OCI-LY3 (cell line): Measurements from ENCODE around the gene FXYD5.

Experiments
- H2AFZ ChIP-seq: fragments of 200-600, 300-600 bp; shearing (Covaris generic); 2 replicates; pipeline ENCODE4 v1.6.0; 2014; ENCODE audit warnings: antibody characterized with exemption, low read depth, low read length
- H3K27ac ChIP-seq: fragments of 200-600, 300-600 bp; sonication (generic); 2 replicates; pipeline ENCODE4 v1.5.1; 2014; ENCODE audit warnings: mild to moderate bottlenecking, low read length, moderate library complexity, mixed read lengths
- H3K27me3 ChIP-seq: fragments of 200-600, 300-600 bp; sonication (generic); 2 replicates; pipeline ENCODE4 v1.6.1; 2014; ENCODE audit warnings: low read depth, low read length, mixed read lengths
- H3K36me3 ChIP-seq: fragments of 200-600, 300-600 bp; sonication (generic); replicated peaks from 2 replicates; pipeline ENCODE3; 2014; ENCODE audit warnings: low read depth, low read length, mixed read lengths
- H3K4me1 ChIP-seq: fragments of 300-600, 200-600 bp; sonication (generic); 2 replicates; pipeline ENCODE4 v1.6.1; 2014; ENCODE audit warnings: low read length, mixed read lengths
- H3K4me2 ChIP-seq: fragments of 200-600, 300-600 bp; sonication (generic); 2 replicates; pipeline ENCODE4 v1.6.1; 2014; ENCODE audit warnings: low read length, mixed read lengths
- H3K4me3 ChIP-seq: fragments of 300-600, 200-600 bp; sonication (generic); 2 replicates; pipeline ENCODE4 v1.5.1; 2014; ENCODE audit warnings: antibody characterized with exemption, mild to moderate bottlenecking, low read length, moderate library complexity
- H3K79me2 ChIP-seq: fragments of 300-600, 200-600 bp; shearing (Covaris generic); 2 replicates; pipeline ENCODE4 v1.6.1; 2014; ENCODE audit warnings: mild to moderate bottlenecking, low read length, mixed read lengths
- H3K9ac ChIP-seq: fragments of 300-600, 200-600 bp; shearing (Covaris generic); 2 replicates; pipeline ENCODE4 v1.6.0; 2014; ENCODE audit warnings: mild to moderate bottlenecking, low read length, moderate library complexity
- H3K9me3 ChIP-seq: fragments of 200-600, 300-600 bp; shearing (Covaris generic); 2 replicates; pipeline ENCODE4 v1.6.1; 2014; ENCODE audit warnings: low read length, mixed read lengths; ENCODE audit not compliant: insufficient read depth
- H4K20me1 ChIP-seq: fragments of 200-600, 300-600 bp; sonication (generic); 2 replicates; pipeline ENCODE4 v1.6.1; 2016; ENCODE audit warnings: low read length, mixed read lengths; ENCODE audit not compliant: insufficient read depth
- EZH2phosphoT487 ChIP-seq: fragments of 200-600 bp; shearing (Covaris generic); IDR thresholded peaks from 2 replicates; pipeline ENCODE4 v1.6.1; 2018; ENCODE audit warnings: antibody characterized with exemption, mixed run types, low read depth
- TF ChIP-seq, protein P1 (sequence below): fragments of 200-600, 300-600 bp; sonication (generic); IDR thresholded peaks from 2 replicates; pipeline ENCODE4 v1.5.1; 2014; ENCODE audit warnings: antibody characterized with exemption, low read length, low read depth

The FXYD5 gene

DNA sequence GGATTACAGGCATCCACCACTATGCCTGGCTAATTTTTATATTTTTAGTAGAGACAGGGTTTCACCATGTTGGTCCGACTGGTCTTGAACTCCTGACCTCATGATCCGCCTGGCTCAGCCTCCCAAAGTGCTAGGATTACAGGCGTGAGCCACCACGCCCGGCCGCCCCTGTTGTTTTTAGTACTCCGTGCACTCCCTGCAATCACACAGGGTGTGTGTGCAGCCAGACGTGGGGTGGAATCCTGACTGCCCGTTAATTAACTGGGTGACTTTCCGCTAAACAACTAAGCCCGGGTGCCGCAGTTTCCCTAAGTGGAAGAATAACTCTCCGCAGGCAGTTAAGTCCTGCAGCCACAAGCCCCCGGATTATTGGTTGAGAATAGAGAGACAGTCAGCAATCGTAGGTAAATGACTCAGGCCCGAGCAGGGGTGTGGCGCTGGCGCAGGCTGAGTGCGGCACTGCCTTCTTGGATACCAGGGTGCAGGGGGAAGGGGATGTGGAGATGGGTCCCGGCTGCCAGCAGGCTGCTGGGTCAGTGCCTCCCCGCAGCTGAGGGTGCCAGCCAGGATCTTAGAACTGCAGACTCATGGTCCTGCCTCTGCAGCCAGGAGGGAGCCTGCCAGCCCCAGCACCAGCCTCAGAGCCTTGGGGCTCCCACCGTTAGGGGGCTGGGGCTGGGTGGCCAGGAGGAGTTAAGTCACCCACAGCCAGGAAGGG lies 45.0 kb upstream of the FXYD5 start:
- Histone ChIP-seq H3K4me1 (no peaks in the 10 kb centered on the region), H3K9ac (no peak overlapping the region), H3K4me3 (no peak overlapping the region), H2AFZ (no peak overlapping the region), H4K20me1 (no peaks in the 10 kb centered on the region), H3K9me3 (no peaks in the 10 kb centered on the region), H3K4me2 (no peak overlapping the region), H3K79me2 (no peaks in the 10 kb centered on the region), H3K27me3 (peaks cover 4% of the 10 kb centered on the region; the same call in 1 of the 2 replicates), H3K36me3 (no peaks in the 10 kb centered on the region), H3K27ac (no peak overlapping the region)
- TF ChIP-seq, protein P1, sequence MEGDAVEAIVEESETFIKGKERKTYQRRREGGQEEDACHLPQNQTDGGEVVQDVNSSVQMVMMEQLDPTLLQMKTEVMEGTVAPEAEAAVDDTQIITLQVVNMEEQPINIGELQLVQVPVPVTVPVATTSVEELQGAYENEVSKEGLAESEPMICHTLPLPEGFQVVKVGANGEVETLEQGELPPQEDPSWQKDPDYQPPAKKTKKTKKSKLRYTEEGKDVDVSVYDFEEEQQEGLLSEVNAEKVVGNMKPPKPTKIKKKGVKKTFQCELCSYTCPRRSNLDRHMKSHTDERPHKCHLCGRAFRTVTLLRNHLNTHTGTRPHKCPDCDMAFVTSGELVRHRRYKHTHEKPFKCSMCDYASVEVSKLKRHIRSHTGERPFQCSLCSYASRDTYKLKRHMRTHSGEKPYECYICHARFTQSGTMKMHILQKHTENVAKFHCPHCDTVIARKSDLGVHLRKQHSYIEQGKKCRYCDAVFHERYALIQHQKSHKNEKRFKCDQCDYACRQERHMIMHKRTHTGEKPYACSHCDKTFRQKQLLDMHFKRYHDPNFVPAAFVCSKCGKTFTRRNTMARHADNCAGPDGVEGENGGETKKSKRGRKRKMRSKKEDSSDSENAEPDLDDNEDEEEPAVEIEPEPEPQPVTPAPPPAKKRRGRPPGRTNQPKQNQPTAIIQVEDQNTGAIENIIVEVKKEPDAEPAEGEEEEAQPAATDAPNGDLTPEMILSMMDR: no peak
- TF ChIP-seq EZH2phosphoT487: no peak

DNA sequence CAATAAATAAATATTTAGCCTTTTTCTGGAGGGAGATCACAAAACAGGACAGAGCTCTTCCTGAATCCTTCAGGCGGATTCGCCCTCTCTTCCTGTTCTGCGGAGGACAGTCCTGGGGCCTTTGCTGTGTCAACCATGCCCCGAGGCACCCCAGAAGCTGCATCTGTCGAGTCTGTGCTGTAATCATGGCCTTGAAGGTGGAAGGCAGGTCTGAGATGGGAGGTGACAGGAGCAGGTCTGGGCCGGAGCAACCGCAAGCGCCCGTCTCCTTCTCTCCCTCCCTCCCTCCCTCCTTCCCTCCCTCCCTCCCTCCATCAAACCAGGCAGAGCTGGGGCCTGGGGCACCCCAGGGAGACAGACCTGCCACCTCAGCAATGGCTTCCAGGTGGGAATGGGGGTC lies 43.6 kb upstream of the FXYD5 start:
- H3K4me1 ChIP-seq: no peaks in the 10 kb centered on the region
- H3K4me3 ChIP-seq: no peak overlapping the region
- H3K27me3 ChIP-seq: peaks cover 13% of the 10 kb centered on the region
- H2AFZ ChIP-seq: no peak overlapping the region
- TF ChIP-seq EZH2phosphoT487: no peak
- TF ChIP-seq, protein P1: no peak
- H3K27ac ChIP-seq: no peak overlapping the region
- H3K4me2 ChIP-seq: no peak overlapping the region
- H3K79me2 ChIP-seq: no peaks in the 10 kb centered on the region
- no peaks in the 10 kb centered on the region for H4K20me1 ChIP-seq
- H3K9ac ChIP-seq: no peak overlapping the region
- H3K36me3 ChIP-seq: no peaks in the 10 kb centered on the region
- no peaks in the 10 kb centered on the region for H3K9me3 ChIP-seq

DNA sequence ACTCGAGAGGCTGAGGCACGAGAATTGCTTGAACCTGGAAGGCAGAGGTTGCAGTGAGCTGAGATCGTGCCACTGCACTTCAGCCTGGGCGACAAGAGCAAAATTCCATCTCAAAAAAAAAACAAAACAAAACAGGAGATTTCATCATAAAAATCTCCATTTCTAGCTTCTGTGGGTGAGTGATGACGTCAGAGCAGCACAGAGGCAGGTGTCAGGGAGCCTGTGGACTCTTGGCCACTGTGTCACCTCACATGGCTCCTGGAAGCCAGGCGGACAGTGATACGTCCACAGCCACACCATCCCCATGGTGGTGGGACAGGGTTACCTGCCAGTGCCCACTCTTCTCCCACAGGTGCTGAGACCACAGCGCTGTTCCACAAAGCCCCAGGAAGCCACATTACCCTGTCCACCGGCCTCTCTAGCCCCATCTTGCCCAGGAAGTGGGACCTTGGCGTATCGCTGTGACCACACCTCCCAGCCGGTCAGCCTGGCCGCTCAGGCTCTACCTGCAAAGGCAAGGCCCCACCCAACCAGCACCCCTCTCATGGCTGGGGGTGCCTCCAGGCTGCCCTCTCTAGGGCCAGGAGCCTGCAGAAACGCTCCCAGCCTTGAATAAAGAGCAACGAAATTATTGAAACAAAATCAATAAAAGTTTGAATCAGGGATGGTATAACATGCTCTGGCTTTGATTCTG lies 41.4 kb upstream of the FXYD5 start:
- Histone ChIP-seq H3K79me2 (no peaks in the 10 kb centered on the region), H2AFZ (no peak overlapping the region), H4K20me1 (no peaks in the 10 kb centered on the region), H3K4me2 (no peak overlapping the region), H3K9ac (no peak overlapping the region), H3K27me3 (peaks cover 24% of the 10 kb centered on the region), H3K9me3 (no peaks in the 10 kb centered on the region), H3K36me3 (no peaks in the 10 kb centered on the region), H3K27ac (no peak overlapping the region), H3K4me3 (no peak overlapping the region), H3K4me1 (no peaks in the 10 kb centered on the region)
- TF ChIP-seq EZH2phosphoT487: no peak
- TF ChIP-seq, protein P1: no peak

DNA sequence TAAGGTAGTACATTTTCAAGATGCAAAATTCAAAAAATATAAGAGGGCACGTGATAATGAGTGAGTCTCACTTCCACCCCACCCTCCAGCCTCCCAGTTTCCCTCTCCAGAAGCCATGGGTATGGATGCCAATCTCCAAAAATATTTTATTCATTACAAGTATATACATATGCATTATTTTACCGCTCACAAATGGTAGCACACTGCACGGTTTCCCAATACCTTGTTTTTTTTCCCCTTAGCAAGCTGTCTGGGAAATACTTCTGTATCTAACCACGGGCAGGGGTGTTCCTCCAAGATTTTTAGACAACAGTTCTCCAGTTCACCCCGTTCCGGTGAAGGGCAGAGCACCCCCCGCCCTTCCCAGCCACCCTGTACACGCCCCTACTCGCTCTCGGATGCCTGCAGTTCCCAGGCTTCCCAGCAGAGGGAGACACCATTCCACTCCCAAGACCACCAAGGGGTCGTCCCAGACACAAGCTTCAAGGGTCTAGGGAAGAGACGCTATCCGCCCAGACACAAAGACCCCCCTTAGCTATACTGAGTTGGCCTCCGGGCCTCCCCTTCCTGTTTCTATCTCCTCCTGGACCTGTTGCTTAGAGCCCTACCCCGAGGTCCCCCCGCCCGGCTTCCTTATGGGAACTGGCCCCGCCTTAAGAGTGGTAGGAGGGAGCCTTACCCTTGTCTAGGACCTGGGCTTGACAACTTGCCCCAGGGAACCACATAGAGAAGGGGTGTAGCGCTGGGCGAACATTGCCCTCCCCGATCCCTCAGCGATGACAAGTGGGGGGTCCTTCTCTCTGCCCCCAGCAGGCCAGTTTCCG lies 40.0 kb upstream of the FXYD5 start:
- H3K27me3 ChIP-seq: peaks cover 24% of the 10 kb centered on the region
- peak overlapping the region; percentile 53 for H3K4me2 ChIP-seq
- no peak overlapping the region for H3K9ac ChIP-seq

More for the DNA sequence above, 40.0 kb upstream of the FXYD5 start:
- H3K79me2 ChIP-seq: no peaks in the 10 kb centered on the region
- H2AFZ ChIP-seq: peak overlapping the region; percentile 74; the same call in 1 of the 2 replicates
- H4K20me1 ChIP-seq: no peaks in the 10 kb centered on the region
- peak overlapping the region; percentile 40 for H3K4me3 ChIP-seq
- H3K9me3 ChIP-seq: no peaks in the 10 kb centered on the region
- no peaks in the 10 kb centered on the region for H3K4me1 ChIP-seq
- TF ChIP-seq, protein P1: peak; percentile 97
- no peak for TF ChIP-seq EZH2phosphoT487
- no peaks in the 10 kb centered on the region for H3K36me3 ChIP-seq
- no peak overlapping the region for H3K27ac ChIP-seq
